Heart left ventricle (tissue), 16 donors: ENCODE results near the gene KRTAP10-8. TPM values are rescaled to one million over a fixed set of nuclear protein-coding genes. Genes with fewer than 3 reads are reported as not detected.

Source experiments
- ATAC-seq, 4 donors: fragments of 200-7000 bp; cut with Tn5 transposase; one replicate each; pipeline ENCODE4 v1.9.1; 2020 to 2022; ENCODE audit warnings: moderate library complexity in 4 of 4, mild to moderate bottlenecking in 3 of 4, moderate number of reproducible peaks in 1 of 4
- DNase-seq, 5 donors: peaks; one replicate each; pipeline ENCODE4 v3.0.0-alpha.2; 2020
- H3K27ac ChIP-seq, 12 donors: fragments of 200-600 bp; sonication (generic) in 4 of 12; one replicate each; pipeline versions ENCODE4 v1.5.0 to v1.8.0; 2016 to 2022; ENCODE audit warnings: mild to moderate bottlenecking in 2 of 12
- H3K27me3 ChIP-seq, 9 donors: fragments of 200-600 bp; sonication (generic) in 2 of 9; one replicate each; pipeline versions ENCODE4 v1.5.1 to v1.8.0; 2016 to 2022; ENCODE audit warnings: mild to moderate bottlenecking in 3 of 9
- H3K36me3 ChIP-seq, 9 donors: fragments of 200-600 bp; sonication (generic) in 2 of 9; one replicate each; pipeline versions ENCODE4 v1.5.0 to v1.8.0; 2018 to 2022; ENCODE audit warnings: mild to moderate bottlenecking in 2 of 9
- H3K4me1 ChIP-seq, 12 donors: fragments of 200-600 bp; sonication (generic) in 4 of 12; one replicate each; pipeline versions ENCODE4 v1.5.0 to v1.8.0; 2016 to 2022; ENCODE audit warnings: mild to moderate bottlenecking in 3 of 12
- H3K4me3 ChIP-seq, 12 donors: fragments of 200-600 bp; sonication (generic) in 4 of 12; one replicate each; pipeline versions ENCODE4 v1.5.0 to v1.8.0; 2017 to 2022; ENCODE audit warnings: mild to moderate bottlenecking in 9 of 12, moderate library complexity in 4 of 12
- H3K9me3 ChIP-seq, 12 donors: fragments of 200-600 bp; sonication (generic) in 4 of 12; one replicate each; pipeline versions ENCODE4 v1.5.0 to v1.8.0; 2016 to 2022; ENCODE audit warnings: mild to moderate bottlenecking in 1 of 12
- POLR2A ChIP-seq, 2 donors: fragments of 450-650 bp; IDR thresholded peaks; one replicate each; pipeline ENCODE4 v1.6.1; 2017; ENCODE audit warnings: antibody characterized with exemption in 2 of 2, mild to moderate bottlenecking in 2 of 2, moderate library complexity in 2 of 2
- WGBS, 4 donors: extraction: QIAGEN DNeasy Blood & Tissue Kit in 2 of 4; methylation state at CpG; one replicate each; pipeline versions ENCODE4 v1.1.5 to v1.1.7; 2013 to 2018; 5-methylcytosine and 5-hydroxymethylcytosine counted together
- intact Hi-C, 10 donors: fragments of 100-400 bp; cut with DNase I; formaldehyde crosslinking; loops; one replicate each; pipeline versions ENCODE4 v1.11.1 to v1.14.2; 2022
- long read RNA-seq, 3 donors: library from polyadenylated mRNA; unstranded; transcript quantifications; one replicate each; pipeline ENCODE4 v2.0.0, GENCODE V29; 2020 to 2021
- polyA plus RNA-seq, 2 donors: library from polyadenylated mRNA; stranded (reverse); fragments of 200-250 nt; gene quantifications; one replicate each; pipeline ENCODE4 v1.2.3, GENCODE V29; 2013
- total RNA-seq, 9 donors: library from RNA; depleted of rRNA in 2 of 9; stranded (reverse); fragments of >200 nt in 2 of 9; fragmentation: NEBNext Ultra II Directional in 3 of 9; extraction: Animal tissue kit (Norgen Biotek cat#: 25700) in 3 of 9; gene quantifications; one replicate each; pipeline versions ENCODE4 v1.1.0 to v1.2.4, GENCODE V29; 2016 to 2023
- TF ChIP-seq, protein P1 (sequence below), 12 donors: fragments of 200-600 bp; sonication (generic) in 4 of 12; IDR thresholded peaks; one replicate each; pipeline versions ENCODE4 v1.5.0 to v1.8.0; 2018 to 2022; ENCODE audit warnings: antibody characterized with exemption in 12 of 12, mild to moderate bottlenecking in 5 of 12
- donor health status: ischemic (EF 13 %, LVEDD 7.1; RV severe dilation, severe dysfunction).
- donor health status: healthy with polysubstance abuse.
- donor health status: DM: no; HTN: yes; CAD: no.
- donor health status: DM: no; HTN: no; CAD: no.
- donor health status: ischemic (EF 25% LVEDD 6.9; RV normal size, moderate dysfunction).
- donor health status: ischemic (EF 25% LVEDD 5.7; RV mildly dilated, moderate dysfunction).
- donor health status: healthy.
- donor health status: DM: yes; HTN: yes; CAD: no.
- donor health status: ischemic (EF 35%, LVEDD 5.7; RV mildly dilated, moderate dysfunction).
- donor health status: nonischemic (EF 11% LVEDD 7.7; RV severe dilation, severe dysfunction).
- donor health status: DM: yes; HTN: yes; CAD: no.
- donor health status: PGD.
- donor health status: ischemic (EF 29% LVEDD 5.4; RV normal size, mild dysfunction).
- donor health status: nonischemic (EF 23%, LVEDD 6.1; RV moderate dilation, normal function).

KRTAP10-8 gene, protein sequence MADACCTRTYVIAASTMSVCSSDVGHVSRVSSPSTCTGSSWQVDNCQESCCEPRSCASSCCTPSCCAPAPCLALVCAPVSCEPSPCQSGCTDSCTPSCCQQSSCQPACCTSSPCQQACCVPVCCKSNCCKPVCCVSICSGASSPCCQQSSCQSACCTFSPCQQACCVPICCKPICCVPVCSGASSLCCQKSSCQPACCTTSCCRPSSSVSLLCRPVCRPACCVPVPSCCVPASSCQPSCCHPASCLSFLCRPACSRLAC
- not detected for total RNA-seq
- not detected for polyA plus RNA-seq
- long read RNA-seq, donor 1, result 0 reads
- long read RNA-seq, donor 2, result 0 reads
- long read RNA-seq, donor 3, result 0 reads

DNA sequence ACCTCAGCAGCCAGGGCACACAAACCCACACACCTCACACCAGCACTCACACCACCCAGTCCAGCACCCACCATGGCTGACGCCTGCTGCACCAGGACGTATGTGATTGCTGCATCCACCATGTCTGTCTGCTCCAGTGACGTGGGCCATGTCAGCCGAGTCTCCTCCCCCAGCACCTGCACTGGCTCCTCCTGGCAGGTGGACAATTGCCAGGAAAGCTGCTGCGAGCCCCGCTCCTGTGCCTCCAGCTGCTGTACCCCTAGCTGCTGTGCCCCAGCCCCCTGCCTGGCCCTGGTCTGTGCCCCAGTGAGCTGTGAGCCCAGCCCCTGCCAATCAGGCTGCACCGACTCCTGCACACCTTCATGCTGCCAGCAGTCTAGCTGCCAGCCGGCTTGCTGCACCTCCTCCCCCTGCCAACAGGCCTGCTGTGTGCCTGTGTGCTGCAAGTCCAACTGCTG is at the start of gene KRTAP10-8:
Gene KRTAP10-8 (plus strand): TSS at position 51 of the 458 bp plus-strand sequence. CDS start 22 bp downstream, at position 73.
- peaks cover 0 to 5% (median 0%) of the 10 kb centered on the region in 9 donors for H3K27me3 ChIP-seq
- ATAC-seq, result no peak
- DNase-seq, result no peak

DNA sequence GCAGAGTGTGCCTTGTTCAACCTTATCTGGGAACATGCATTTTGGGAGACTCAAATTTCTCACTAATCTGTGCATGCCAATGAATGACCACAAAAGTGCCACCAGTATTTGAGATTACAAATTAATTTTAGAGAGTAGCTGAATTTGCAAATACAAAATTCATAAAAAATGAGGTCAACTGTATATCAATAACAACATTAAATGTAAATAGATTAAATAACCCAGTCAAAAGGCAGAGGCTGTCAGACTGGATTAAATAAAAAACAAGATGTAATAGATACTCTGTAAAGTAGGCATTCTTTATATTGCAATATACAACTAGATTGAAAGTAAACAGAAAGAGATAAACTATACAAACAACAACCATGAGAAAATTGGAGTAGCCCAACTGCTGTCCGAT is 47.8 kb upstream of the KRTAP10-8 start:
- no peak for TF ChIP-seq POLR2A (IDR thresholded peaks at IDR 0.05)
- TF ChIP-seq, protein P1, sequence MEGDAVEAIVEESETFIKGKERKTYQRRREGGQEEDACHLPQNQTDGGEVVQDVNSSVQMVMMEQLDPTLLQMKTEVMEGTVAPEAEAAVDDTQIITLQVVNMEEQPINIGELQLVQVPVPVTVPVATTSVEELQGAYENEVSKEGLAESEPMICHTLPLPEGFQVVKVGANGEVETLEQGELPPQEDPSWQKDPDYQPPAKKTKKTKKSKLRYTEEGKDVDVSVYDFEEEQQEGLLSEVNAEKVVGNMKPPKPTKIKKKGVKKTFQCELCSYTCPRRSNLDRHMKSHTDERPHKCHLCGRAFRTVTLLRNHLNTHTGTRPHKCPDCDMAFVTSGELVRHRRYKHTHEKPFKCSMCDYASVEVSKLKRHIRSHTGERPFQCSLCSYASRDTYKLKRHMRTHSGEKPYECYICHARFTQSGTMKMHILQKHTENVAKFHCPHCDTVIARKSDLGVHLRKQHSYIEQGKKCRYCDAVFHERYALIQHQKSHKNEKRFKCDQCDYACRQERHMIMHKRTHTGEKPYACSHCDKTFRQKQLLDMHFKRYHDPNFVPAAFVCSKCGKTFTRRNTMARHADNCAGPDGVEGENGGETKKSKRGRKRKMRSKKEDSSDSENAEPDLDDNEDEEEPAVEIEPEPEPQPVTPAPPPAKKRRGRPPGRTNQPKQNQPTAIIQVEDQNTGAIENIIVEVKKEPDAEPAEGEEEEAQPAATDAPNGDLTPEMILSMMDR (IDR thresholded peaks at IDR 0.05), result no peak
- Histone ChIP-seq H3K4me1 (peaks cover 0 to 23% (median 0%) of the 10 kb centered on the region in 12 donors), H3K9me3 (peaks cover 0 to 27% (median 5%) of the 10 kb centered on the region in 12 donors), H3K27me3 (peaks cover 0 to 13% (median 0%) of the 10 kb centered on the region in 9 donors), H3K4me3 (no peak overlapping the region), H3K27ac (no peak overlapping the region), H3K36me3 (no peaks in the 10 kb centered on the region)
- DNase-seq (no peak), ATAC-seq (no peak)
- intact Hi-C loops, result no loop called here
- WGBS, 4 donors, result 94 to 97% (median 96%) methylated on average over 1 of the region's 1 CpG

More for the DNA sequence above, at the start of gene KRTAP10-8:
- no peaks in the 10 kb centered on the region for H3K36me3 ChIP-seq
- intact Hi-C loops, result no loop called here
- no peak within 1 kb of the TSS for H3K27ac ChIP-seq
- WGBS, 4 donors, result 90 to 94% (median 92%) methylated on average over 6 to 8 of the region's 8 CpGs
- no peak within 1 kb of the TSS for H3K4me3 ChIP-seq
- TF ChIP-seq, protein P1 (IDR thresholded peaks at IDR 0.05), result no peak
- TF ChIP-seq POLR2A (IDR thresholded peaks at IDR 0.05), result no peak
- H3K9me3 ChIP-seq, result peaks cover 0 to 31% (median 5%) of the 10 kb centered on the region in 12 donors
- no peaks in the 10 kb centered on the region for H3K4me1 ChIP-seq

DNA sequence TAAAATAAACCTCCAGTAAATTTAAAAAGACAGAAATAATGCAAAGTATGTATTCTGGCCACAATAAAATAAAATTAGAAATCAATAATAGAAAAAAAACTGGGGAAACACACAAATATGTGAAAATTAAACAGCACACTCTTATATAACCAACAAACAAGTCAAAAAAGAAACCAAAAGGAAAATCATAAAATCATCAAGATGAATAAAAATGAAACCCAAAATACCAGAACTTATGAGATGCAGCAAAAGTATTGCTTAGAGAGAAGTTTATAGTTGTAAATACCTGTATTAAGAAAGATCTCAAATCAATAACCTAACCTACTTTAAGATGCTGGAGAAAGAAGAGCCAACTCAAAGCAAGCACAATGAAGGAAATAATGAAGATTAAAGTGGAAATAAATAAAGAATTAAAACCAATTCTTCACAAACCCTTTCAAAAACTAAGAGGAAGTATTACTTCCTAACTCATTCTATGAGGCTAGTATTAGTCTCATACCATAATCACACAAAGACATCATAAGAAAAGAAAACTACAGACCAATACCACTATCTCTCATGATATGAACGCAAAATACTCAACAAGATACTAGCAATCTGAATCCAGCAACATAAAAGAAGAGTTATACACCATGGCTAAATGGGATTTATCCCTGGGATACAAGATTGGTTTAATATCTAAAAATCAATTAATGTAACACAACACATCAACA is 46.8 kb upstream of the KRTAP10-8 start:
- no peak overlapping the region for H3K4me3 ChIP-seq
- WGBS, 4 donors, result 0 to 89% (median 41%) methylated on average over 1 of the region's 1 CpG
- H3K36me3 ChIP-seq, result no peaks in the 10 kb centered on the region
- H3K27ac ChIP-seq, result peak overlapping the region in 1 of 12 donors; percentile 43
- intact Hi-C loops, result no loop called here
- DNase-seq (no peak), ATAC-seq (no peak)
- no peak for TF ChIP-seq POLR2A (IDR thresholded peaks at IDR 0.05)
- TF ChIP-seq, protein P1 (IDR thresholded peaks at IDR 0.05), result no peak
- peaks cover 0 to 6% (median 0%) of the 10 kb centered on the region in 9 donors for H3K27me3 ChIP-seq
- H3K4me1 ChIP-seq, result peaks cover 0 to 23% (median 0%) of the 10 kb centered on the region in 12 donors
- H3K9me3 ChIP-seq, result peaks cover 0 to 22% (median 5%) of the 10 kb centered on the region in 12 donors

DNA sequence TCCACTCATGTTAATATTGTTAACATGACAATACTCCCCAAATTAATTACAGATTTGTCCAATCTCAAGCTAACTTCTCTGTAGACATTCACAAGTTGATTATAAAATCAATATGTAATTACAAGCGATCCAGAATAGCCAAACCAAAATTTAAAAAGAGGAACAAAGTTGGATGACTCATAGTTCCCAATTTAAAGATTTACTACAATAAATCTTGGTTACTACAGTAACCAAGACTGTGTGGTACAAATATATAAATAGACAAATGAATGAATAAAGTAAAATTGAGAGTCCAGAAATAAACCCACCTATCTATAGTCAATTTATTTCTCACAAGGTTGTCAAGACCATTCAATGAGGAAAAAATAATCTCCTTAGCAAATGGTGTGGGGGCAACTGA is 45.5 kb upstream of the KRTAP10-8 start:
- DNase-seq, result no peak
- H3K4me1 ChIP-seq, result peaks cover 0 to 23% (median 0%) of the 10 kb centered on the region in 12 donors
- 73 to 88% (median 76%) methylated on average over 1 of the region's 1 CpG for WGBS, 4 donors
- ATAC-seq, result no peak
- TF ChIP-seq POLR2A (IDR thresholded peaks at IDR 0.05), result no peak
- TF ChIP-seq, protein P1 (IDR thresholded peaks at IDR 0.05), result no peak
- H3K4me3 ChIP-seq, result no peak overlapping the region
- H3K27ac ChIP-seq, result no peak overlapping the region
- no peaks in the 10 kb centered on the region for H3K36me3 ChIP-seq
- H3K9me3 ChIP-seq, result peaks cover 0 to 24% (median 5%) of the 10 kb centered on the region in 12 donors
- peaks cover 0 to 6% (median 0%) of the 10 kb centered on the region in 9 donors for H3K27me3 ChIP-seq
- intact Hi-C loops, result no loop called here
